Right kidney (tissue), 9 donors: Measurements from ENCODE around the gene ZNF563.
"Not testable (repeated sequence)": the region's sequence is repeated elsewhere in the genome, so short reads cannot be mapped to it uniquely, and the experiment has no call there.

Source experiments
- DNase-seq: peaks from one replicate; pipeline ENCODE4 v3.0.0-alpha.2; 2016
- long read RNA-seq, 8 donors: transcript quantifications; one replicate each; lab custom pipeline, GENCODE V29; 2026

Gene ZNF563
- long read RNA-seq, donor 1, partial matches to known transcripts: 0 of 1 reads
- long read RNA-seq, donor 1, other reads (novel, unspliced or antisense): 0 of 1 reads
- long read RNA-seq, donor 2, partial matches to known transcripts: 0 of 1 reads
- long read RNA-seq, donor 2, other reads (novel, unspliced or antisense): 0 of 1 reads
- long read RNA-seq, donor 3: 0 reads
- long read RNA-seq, donor 4, partial matches to known transcripts: 0 of 3 reads
- long read RNA-seq, donor 4, other reads (novel, unspliced or antisense): 0 of 3 reads
- long read RNA-seq, donor 5: 0 reads
- long read RNA-seq, donor 6: 0 reads
- long read RNA-seq, donor 7: 0 reads
- long read RNA-seq, donor 8: 0 reads

- peak; percentile 93 for DNase-seq
Measured at GRCh38 chr19:12333162-12334159, at the start of gene ZNF563. Gene ZNF563, minus strand, starts transcription at chr19:12333633. Its CDS starts 151 bp downstream, at chr19:12333482.

DNA sequence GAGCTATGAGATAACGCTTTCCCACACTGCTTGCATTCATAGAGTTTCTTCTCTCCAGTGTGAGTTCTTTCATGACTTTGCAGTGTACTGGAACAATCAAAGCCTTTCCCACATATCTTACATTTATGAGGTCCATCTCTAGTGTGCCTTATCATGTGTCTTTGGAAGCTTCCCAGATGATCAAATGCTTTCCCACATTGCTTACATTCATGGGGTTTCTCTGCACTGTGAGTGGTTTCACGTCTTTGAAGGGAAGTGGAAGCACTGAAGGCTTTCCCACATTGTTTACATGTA is 47.0 kb upstream of the ZNF563 start:
- DNase-seq: no peak

GRCh38 chr19:12379732-12380443 is 46.5 kb upstream of the ZNF563 start:
- DNase-seq: no peak

GRCh38 chr19:12374026-12374425 is 40.6 kb upstream of the ZNF563 start:
- DNase-seq: no peak

GRCh38 chr19:12365236-12366162 is 32.1 kb upstream of the ZNF563 start, which contains the start of gene ZNF442:
Gene ZNF442, minus strand, starts transcription at chr19:12365683. Its CDS starts 2,052 bp downstream, at chr19:12363631.
- DNase-seq: peak; percentile 95

DNA sequence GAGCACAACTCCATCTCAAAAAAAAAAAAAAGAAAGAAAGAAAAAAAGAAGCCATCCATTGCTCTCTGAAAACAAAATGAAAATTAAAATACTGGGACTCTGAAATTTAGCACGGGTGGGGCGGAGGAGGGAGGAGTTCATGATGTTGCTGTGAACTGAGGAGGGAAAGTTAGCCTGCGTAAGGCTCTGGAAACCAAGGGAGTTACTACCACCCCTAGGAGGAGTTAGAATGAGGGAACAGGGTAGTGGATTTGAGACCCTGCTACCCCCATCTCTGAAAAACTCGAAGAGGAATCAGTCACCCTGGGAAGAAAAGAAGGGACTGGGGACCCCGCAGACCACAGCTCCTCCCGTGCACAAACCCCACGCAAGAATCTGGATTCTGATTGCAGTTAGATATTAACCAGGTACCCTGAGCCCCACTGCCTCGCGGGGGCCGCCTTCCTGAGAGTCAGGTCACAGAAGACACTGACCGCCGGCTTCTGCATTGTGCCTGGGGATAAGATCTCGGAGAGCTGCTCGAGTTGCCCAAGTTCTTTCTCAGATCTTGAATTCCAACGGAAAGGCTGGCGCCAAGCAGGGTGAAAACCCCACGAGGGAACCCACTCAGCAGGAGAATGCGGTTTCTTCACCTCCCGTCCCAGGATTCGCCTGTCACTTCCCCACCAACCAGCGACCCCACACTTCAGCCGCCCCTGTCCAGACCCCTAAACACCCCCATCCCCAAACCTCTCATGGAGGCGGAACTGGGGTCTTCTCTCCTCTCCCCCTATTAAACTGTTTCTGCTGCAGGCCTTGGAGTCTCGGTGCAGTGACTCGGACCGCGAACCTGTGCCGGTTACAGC is 31.2 kb upstream of the ZNF563 start:
- DNase-seq: peak; percentile 59

- not testable (repeated sequence) for DNase-seq
Measured at GRCh38 chr19:12362236-12362635, 28.8 kb upstream of the ZNF563 start.

GRCh38 chr19:12353375-12353774 is 19.9 kb upstream of the ZNF563 start:
- DNase-seq: no peak

DNA sequence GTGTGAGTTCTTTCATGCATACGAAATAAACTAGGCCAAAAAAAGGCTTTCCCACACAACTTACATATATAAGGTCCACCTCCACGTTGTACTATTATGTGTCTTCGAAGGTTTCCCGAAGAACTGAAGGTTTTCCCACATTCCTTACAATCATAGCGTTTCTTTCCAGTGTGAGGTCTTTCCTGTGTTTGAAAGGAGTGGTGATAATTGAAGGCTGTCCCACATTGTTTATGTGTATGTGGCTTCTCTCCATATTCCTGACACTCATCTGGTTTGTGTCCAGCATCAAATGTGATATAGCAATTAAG is 17.4 kb upstream of the ZNF563 start:
- no peak for DNase-seq

DNA sequence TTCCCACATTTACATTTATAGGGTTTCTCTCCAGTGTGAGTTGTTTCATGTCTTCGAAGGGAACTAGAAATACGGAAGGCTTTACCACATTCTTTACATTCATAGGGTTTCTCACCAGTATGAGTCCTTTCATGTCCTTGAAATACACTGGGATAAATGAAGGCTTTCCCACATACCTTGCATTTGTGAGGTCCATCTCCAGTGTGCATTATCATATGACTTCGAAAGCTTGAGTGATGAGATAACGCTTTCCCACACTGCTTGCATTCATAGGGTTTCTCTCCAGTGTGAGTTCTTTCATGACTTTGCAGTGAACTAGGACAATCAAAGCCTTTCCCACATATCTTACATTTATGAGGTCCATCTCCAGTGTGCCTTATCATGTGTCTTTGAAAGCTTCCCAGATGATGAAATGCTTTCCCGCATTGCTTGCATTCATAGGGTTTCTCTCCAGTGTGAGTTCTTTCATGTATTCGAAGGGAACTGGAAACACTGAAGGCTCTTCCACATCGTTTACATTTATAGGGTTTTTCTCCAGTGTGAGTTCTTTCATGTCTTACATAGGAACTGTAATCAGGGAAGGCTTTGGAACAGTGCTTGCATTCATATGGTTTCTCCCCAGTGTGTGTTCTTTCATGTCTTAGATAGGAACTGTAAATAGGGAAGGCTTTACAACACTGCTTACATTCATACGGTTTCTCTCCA is 16.9 kb upstream of the ZNF563 start:
- no peak for DNase-seq

- DNase-seq: no peak
Measured at GRCh38 chr19:12346896-12347295, 13.5 kb upstream of the ZNF563 start.

DNA sequence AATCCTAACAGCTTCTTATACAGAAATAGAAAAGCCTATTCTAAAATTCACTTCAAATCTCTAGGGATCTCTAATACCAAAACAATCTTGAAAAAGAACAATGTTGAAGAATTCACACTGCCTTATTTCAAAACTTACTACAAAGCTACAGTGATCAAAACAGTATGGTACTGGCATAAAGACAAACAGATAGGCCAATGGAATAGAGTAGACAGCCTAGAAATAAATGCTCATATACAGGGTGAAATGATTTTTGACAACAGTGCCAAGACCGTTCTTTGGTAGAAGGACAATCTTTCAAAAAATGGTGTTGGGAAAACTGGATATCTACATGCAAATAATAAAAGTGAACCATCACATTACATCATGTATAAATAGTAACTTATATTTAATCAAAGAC is 11.8 kb upstream of the ZNF563 start:
- no peak for DNase-seq

- peak; percentile 11 for DNase-seq
Measured at GRCh38 chr19:12331211-12331941, 2.1 kb downstream of the ZNF563 start.

DNA sequence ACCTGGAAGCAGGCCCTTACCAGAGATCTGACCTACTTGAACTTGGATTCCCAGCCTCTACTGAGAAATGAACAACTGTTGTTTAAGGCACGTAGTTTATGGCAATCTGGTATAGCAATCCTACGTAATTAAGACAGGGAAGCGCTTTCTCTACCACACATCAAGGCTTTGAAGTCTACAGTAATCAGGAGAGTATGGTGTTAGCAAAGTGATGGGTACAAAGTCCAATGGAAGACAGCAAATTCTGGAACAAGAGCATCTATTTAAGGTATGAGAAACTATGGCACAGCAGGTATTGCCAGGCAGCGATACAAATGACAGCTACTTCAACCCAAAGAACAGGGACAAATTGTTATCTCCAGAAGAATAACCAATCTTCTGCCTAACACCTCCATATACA is 3.1 kb downstream of the ZNF563 start:
- DNase-seq: no peak

GRCh38 chr19:12325690-12326089 is 7.7 kb downstream of the ZNF563 start:
- DNase-seq: no peak

- no peak for DNase-seq
Measured at GRCh38 chr19:12318782-12319413, 14.5 kb downstream of the ZNF563 start.

DNA sequence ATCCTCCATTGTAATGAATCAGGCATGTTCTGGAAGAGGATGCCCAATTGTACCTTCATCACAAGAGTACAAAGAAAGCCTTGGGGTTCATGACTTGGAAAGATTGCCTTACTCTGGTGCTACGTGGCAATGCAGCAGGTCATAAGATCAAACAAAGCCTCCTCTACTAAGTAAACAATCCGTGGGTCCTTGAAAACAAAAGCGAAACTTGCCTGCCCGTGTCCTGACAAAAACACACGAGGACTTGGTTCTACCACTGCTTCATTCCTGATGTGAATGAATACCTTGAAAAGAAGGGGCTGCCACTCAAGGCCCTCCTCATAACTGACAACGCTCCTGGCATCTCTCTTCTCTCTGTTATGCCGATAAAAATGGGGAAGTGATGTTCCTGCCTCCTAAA is 18.9 kb downstream of the ZNF563 start:
- no peak for DNase-seq

DNA sequence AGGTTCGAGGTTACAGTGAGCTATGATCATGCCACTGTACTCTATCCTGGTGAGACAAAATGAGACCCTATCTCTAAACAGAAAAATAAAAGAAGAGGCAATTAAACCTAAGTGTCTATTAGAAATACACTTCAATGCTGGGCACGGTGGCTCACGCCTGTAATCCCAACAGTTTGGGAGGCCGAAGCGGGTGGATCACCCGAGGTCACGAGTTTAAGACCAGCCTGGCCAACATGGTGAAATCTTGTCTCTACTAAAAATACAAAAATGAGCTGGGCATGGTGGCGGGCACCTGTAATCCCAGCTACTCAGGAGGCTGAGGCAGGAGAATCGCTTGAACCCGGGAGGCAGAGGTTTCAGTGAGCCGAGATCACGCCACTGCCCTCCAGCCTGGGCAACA is 24.5 kb downstream of the ZNF563 start:
- DNase-seq: not testable (repeated sequence)

- DNase-seq: peak; percentile 21
Measured at GRCh38 chr19:12295191-12295590, 38.2 kb downstream of the ZNF563 start.
